Kidney (tissue), 14 donors: Measurements from ENCODE around the gene FBLN2. TPM values are rescaled to one million over a fixed set of nuclear protein-coding genes. Genes with fewer than 3 reads are reported as not detected.

Source experiments
- DNase-seq, 5 donors: peaks; one replicate each; pipeline ENCODE4 v3.0.0-alpha.2; 2013 to 2020
- FAIRE-seq: peaks from 2 replicates; lab custom pipeline; 2012; peaks lifted over from hg19 to GRCh38; lab: Jason Lieb, UNC
- H3K27ac ChIP-seq, 2 donors: one replicate each; pipeline ENCODE4 v1.7.0; 2013; ENCODE audit warnings: low read depth in 2 of 2, low read length in 2 of 2, inconsistent platforms in 1 of 2
- H3K27me3 ChIP-seq: one replicate; pipeline ENCODE4 v1.7.1; 2013; ENCODE audit warnings: low read length, inconsistent platforms; ENCODE audit not compliant: control insufficient read depth, insufficient read depth
- H3K36me3 ChIP-seq, 3 donors: one replicate each; pipeline versions ENCODE4 v1.7.0 to v1.7.1; 2013; ENCODE audit warnings: low read length in 3 of 3, control low read depth in 1 of 3, inconsistent platforms in 1 of 3; ENCODE audit not compliant: insufficient read depth in 3 of 3, control insufficient read depth in 2 of 3
- H3K4me1 ChIP-seq, 3 donors: one replicate each; pipeline versions ENCODE4 v1.7.0 to v1.7.1; 2013; ENCODE audit warnings: low read length in 3 of 3, inconsistent platforms in 1 of 3, low read depth in 1 of 3; ENCODE audit not compliant: control insufficient read depth in 2 of 3, insufficient read depth in 2 of 3
- H3K4me3 ChIP-seq, 3 donors: one replicate each; pipeline versions ENCODE4 v1.7.0 to v1.8.1; 2013; ENCODE audit warnings: low read length in 3 of 3, control low read depth in 1 of 3, inconsistent platforms in 1 of 3
- H3K9ac ChIP-seq, 3 donors: one replicate each; pipeline versions ENCODE4 v1.7.0 to v1.7.1; 2013; ENCODE audit warnings: low read length in 3 of 3, control low read depth in 1 of 3, inconsistent platforms in 1 of 3
- H3K9me3 ChIP-seq, 3 donors: one replicate each; pipeline versions ENCODE4 v1.7.0 to v1.7.1; 2013; ENCODE audit warnings: low read length in 3 of 3, control low read depth in 1 of 3, inconsistent platforms in 1 of 3; ENCODE audit not compliant: control insufficient read depth in 2 of 3, insufficient read depth in 1 of 3
- intact Hi-C: fragments of 100-400 bp; cut with DNase I; formaldehyde crosslinking; loops from one replicate; pipeline ENCODE4 v1.11.1; 2022
- polyA plus RNA-seq: library from polyadenylated mRNA; stranded (reverse); fragments of 350-450 nt; fragmentation: Illumina TruSeq; extraction: RNeasy Lipid Tissue Mini Kit (QIAGEN cat#74804); gene quantifications from one replicate; pipeline ENCODE4 v1.2.3, GENCODE V29; 2014; ENCODE audit warnings: low read depth, low replicate concordance; ENCODE audit not compliant: insufficient read depth
- total RNA-seq: library from RNA; stranded (reverse); fragmentation: NEBNext Ultra II Directional; extraction: Animal tissue kit (Norgen Biotek cat#: 25700); gene quantifications from one replicate; pipeline ENCODE4 v1.2.1, GENCODE V29; 2021
- TF ChIP-seq, protein P1 (sequence below): IDR thresholded peaks from 3 replicates; pipeline ENCODE4 v1.5.1; 2012; ENCODE audit warnings: mild to moderate bottlenecking, moderate library complexity, borderline replicate concordance; ENCODE audit not compliant: insufficient read depth; ENCODE audit errors: extremely low read depth
- donor health status: control.
- donor health status: control.
- donor health status: control.
- donor health status: control.
- donor health status: control.
- donor health status: DM: yes; HTN: yes; CAD: no.
- donor health status: Normal renal cell carcinoma (clear cell type).

FBLN2 gene
- total and polyA plus RNA-seq, 2 donors from 2014 or later: 3.2 to 43.4 TPM

DNA sequence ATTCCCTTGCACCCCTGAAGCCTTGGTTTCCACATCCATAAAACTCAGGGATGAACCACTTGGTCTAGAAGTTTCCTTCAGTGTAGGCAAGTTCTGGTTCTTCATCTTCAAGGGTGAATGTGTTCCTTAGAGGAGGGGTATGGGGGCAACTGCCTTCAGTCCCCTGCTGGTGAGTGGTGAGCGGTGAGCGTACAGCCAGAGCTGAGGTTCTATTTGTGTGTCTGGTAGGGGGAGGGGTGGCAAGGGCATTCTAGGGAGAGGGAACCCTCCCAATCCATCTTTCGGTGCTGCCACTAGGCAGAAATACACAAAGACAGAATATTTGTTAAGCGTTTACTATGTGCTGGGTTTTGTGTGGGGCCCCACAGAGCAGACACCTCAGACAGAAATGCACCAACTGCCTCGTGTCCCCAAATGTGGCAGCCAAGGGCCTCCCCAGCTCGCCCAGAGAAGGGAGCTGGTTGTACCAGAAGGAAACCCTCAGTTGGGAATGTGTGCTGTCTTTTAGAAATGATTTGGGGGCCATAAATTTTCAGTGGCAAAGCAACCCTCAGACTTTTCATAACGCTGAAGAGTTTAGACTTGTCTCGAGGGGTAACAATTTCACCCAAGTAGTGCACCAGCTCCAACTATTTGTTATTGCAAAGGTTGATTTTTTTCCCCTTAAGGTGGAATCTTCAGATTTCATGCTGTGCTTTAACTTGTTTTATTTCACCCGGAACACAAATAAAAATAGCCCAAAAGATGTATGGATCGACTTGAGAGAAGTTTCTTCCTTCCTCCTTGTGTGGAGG, 137.6 kb downstream of the FBLN2 start:
- Histone ChIP-seq H3K27me3 (no peaks in the 10 kb centered on the region), H3K4me1 (no peaks in the 10 kb centered on the region), H3K27ac (no peak overlapping the region), H3K9me3 (no peaks in the 10 kb centered on the region), H3K36me3 (no peaks in the 10 kb centered on the region), H3K4me3 (no peak overlapping the region), H3K9ac (no peak overlapping the region)
- DNase-seq: no peak
- intact Hi-C loops: no loop called here
- TF ChIP-seq, protein P1, sequence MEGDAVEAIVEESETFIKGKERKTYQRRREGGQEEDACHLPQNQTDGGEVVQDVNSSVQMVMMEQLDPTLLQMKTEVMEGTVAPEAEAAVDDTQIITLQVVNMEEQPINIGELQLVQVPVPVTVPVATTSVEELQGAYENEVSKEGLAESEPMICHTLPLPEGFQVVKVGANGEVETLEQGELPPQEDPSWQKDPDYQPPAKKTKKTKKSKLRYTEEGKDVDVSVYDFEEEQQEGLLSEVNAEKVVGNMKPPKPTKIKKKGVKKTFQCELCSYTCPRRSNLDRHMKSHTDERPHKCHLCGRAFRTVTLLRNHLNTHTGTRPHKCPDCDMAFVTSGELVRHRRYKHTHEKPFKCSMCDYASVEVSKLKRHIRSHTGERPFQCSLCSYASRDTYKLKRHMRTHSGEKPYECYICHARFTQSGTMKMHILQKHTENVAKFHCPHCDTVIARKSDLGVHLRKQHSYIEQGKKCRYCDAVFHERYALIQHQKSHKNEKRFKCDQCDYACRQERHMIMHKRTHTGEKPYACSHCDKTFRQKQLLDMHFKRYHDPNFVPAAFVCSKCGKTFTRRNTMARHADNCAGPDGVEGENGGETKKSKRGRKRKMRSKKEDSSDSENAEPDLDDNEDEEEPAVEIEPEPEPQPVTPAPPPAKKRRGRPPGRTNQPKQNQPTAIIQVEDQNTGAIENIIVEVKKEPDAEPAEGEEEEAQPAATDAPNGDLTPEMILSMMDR: no peak
- FAIRE-seq: no peak

DNA sequence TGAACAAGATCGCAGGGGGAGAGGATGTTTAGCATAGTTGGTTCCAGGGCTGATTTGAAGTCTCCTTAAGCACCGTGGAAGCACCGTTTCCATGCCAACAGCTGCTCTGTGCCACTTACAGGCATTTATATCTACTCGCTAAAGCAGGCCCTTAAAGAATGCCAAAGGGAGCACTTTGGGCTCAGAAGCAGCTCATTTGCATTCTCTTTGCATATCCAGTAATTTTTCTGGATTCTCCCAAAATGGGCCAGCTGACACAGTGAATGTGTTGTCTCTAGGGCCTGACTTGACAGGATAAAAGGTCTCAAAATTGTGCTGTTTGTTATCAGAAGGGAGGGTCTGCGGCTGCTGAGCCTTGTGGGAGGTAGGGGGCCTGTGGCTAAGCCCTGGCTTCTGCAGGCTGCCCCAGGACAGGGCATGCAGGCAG, 138.6 kb downstream of the FBLN2 start:
- Histone ChIP-seq H3K27me3 (no peaks in the 10 kb centered on the region), H3K9ac (no peak overlapping the region), H3K4me3 (no peak overlapping the region), H3K36me3 (no peaks in the 10 kb centered on the region), H3K27ac (no peak overlapping the region), H3K4me1 (no peaks in the 10 kb centered on the region), H3K9me3 (no peaks in the 10 kb centered on the region)
- FAIRE-seq (no peak), DNase-seq (peak in 3 of 5 donors; percentile 20 to 47 (median 37))
- intact Hi-C loops: no loop called here
- TF ChIP-seq, protein P1: no peak

Other genes starting within 250 kb of the FBLN2 start
- gene NUP210, start 128.8 kb upstream of the FBLN2 start, total RNA-seq: 22.9 TPM
- gene NUP210, start 128.8 kb upstream of the FBLN2 start, polyA plus RNA-seq: 5.6 TPM
- 28.3 TPM for gene HDAC11, start 68.8 kb upstream of the FBLN2 start, total RNA-seq
- 43.7 TPM for gene HDAC11, start 68.8 kb upstream of the FBLN2 start, polyA plus RNA-seq